ENCODE results near the gene EML4.

EML4 gene

DNA sequence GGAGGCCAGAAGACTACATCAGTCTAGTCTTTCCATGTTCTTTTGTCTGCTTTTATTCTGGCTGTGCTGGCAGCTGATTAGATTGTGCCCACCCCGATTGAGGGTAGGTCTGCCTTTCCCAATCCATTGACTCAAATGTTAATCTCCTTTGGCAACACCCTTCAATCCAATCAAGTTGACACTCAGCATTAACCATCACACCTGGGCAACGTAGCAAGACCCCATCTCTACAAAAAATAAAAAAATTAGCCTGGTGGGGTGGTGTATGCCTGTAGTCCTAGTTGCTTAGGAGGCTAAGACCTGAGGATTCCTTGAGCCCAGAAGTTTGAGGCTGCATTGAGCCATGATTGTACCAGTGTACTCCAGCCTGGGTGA is 33.5 kb downstream of the EML4 start:
- Mint-ChIP-seq H3K4me3 (no peak overlapping the region), H3K36me3 (peaks cover 22% of the 10 kb centered on the region), H3K27me3 (no peaks in the 10 kb centered on the region), H3K27ac (no peak overlapping the region), H3K4me1 (peaks cover 41% of the 10 kb centered on the region), H3K9me3 (no peaks in the 10 kb centered on the region)
- no peak for ATAC-seq (ENCODE audit: low read depth)
- DNase-seq (ENCODE audit: low spot score in 2 of 2) = no peak

DNA sequence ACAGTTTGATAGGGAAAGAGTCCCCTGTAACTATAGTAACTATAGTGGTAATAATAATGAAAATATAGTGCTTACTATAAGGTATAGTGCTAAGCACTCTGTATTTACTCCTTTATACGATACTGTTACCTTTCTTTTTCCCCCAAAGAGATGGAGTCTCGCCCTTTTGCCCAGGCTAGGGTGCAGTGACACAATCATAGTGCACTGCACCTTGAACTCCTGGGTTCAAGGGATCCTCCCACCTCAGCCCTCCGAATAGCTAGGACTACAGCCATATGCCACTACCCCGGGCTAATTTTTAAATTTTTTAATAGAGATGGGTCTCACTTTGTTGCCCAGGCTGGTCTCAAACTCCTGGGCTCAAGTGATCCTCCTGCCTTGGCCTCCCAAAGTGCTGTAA is 34.6 kb downstream of the EML4 start:
- peaks cover 17% of the 10 kb centered on the region for H3K36me3 Mint-ChIP-seq
- no peak overlapping the region for H3K4me3 Mint-ChIP-seq

DNA sequence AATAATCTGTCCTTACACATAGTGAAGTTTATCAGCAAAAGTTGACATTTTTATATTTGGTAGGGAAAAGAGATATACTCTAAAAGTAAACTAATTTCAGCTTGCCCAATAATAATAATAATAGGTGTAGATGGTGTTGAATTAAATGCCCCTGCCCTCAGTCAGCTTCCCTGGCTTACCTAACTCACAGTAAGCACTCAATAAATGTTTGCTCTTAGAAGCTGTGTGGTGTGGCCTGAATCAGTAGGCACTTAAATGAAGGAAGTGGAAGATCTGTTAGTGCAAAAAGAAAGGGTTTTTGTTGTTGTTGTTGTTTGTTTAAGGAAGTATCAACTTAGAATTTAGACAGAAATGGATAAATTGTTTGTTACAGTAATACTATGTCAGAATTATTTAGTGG is 36.2 kb downstream of the EML4 start:
- H3K36me3 Mint-ChIP-seq = peaks cover 14% of the 10 kb centered on the region
- no peaks in the 10 kb centered on the region for H3K27me3 Mint-ChIP-seq
- H3K4me3 Mint-ChIP-seq = no peak overlapping the region
- peaks cover 27% of the 10 kb centered on the region for H3K4me1 Mint-ChIP-seq
- no peak for ATAC-seq (ENCODE audit: low read depth)
- no peak for DNase-seq (ENCODE audit: low spot score in 2 of 2)
- no peaks in the 10 kb centered on the region for H3K9me3 Mint-ChIP-seq
- H3K27ac Mint-ChIP-seq = peak overlapping the region; percentile 74

More for the DNA sequence above, 34.6 kb downstream of the EML4 start:
- ATAC-seq (ENCODE audit: low read depth) (no peak), DNase-seq (ENCODE audit: low spot score in 2 of 2) (no peak)
- peaks cover 32% of the 10 kb centered on the region for H3K4me1 Mint-ChIP-seq
- no peaks in the 10 kb centered on the region for H3K9me3 Mint-ChIP-seq
- H3K27ac Mint-ChIP-seq = no peak overlapping the region
- H3K27me3 Mint-ChIP-seq = no peaks in the 10 kb centered on the region

DNA sequence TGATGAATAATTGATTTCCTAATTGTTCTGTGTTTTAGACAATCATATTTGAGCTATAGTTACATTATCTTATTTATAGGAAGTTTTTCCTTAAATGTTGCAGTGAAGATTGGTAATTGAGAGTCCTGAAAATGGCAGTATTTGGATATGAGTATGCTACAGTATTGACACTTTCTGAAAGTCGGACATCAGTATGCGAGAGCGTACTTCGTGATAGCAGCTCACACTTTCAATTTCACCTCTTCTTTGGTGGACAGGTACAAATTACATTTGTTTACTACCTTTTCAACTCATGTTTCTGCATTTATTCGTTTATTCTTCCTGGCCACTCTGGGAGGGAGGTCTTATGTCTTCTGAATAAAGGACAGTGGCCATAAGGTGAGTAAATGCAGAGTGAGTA is 38.7 kb downstream of the EML4 start:
- peaks cover 13% of the 10 kb centered on the region for H3K36me3 Mint-ChIP-seq

DNA sequence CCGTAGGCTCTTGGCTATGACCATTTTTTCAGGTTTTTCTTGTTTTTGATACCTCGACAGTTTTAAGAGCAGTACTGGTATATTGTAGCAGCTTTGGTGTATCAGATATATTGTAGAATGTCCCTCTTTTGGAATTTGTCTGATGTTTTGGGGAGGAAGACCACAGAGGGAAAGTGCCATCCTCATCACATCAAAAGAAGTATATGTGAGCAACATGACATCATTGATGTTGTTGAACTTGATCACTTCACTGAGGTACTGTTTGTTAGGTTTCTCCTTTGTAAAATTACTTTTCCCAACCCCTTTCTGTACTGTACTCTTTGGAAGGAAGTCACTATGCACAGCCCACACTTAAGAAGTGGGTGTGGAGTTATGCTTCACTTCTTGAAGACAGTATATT is 41.0 kb downstream of the EML4 start:
- Mint-ChIP-seq H3K27ac (peak overlapping the region; percentile 66), H3K9me3 (no peaks in the 10 kb centered on the region), H3K36me3 (peaks cover 13% of the 10 kb centered on the region), H3K4me1 (peaks cover 39% of the 10 kb centered on the region), H3K27me3 (no peaks in the 10 kb centered on the region), H3K4me3 (no peak overlapping the region)
- ATAC-seq (ENCODE audit: low read depth) = no peak
- no peak for DNase-seq (ENCODE audit: low spot score in 2 of 2)

More for the DNA sequence above, 38.7 kb downstream of the EML4 start:
- ATAC-seq (ENCODE audit: low read depth) (no peak), DNase-seq (ENCODE audit: low spot score in 2 of 2) (no peak)
- Mint-ChIP-seq H3K27ac (peak overlapping the region; percentile 47), H3K9me3 (no peaks in the 10 kb centered on the region), H3K4me1 (peaks cover 30% of the 10 kb centered on the region), H3K27me3 (no peaks in the 10 kb centered on the region), H3K4me3 (no peak overlapping the region)

DNA sequence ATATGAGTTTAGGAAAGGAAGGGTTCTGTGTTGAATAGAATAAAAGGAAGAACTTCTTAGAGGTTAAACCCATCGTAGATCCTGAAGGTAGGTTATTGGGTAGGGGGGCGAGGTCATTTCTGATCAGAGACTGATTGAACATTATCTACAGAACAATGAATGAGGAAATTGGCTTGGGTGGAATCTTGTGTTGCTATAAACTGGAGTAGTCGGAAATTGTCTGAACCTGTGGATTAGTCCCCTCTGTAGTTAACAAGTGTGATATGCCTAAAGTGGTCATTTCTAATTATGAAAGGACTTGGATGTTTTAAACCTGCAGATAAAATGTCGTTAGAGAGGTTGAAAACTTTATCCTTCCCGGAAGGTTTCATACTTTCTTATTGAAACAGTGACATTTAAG is 42.1 kb downstream of the EML4 start:
- Mint-ChIP-seq H3K36me3 (peaks cover 10% of the 10 kb centered on the region), H3K4me3 (no peak overlapping the region), H3K27ac (peak overlapping the region; percentile 69), H3K4me1 (peaks cover 34% of the 10 kb centered on the region), H3K27me3 (no peaks in the 10 kb centered on the region), H3K9me3 (no peaks in the 10 kb centered on the region)
- ATAC-seq (ENCODE audit: low read depth) (no peak), DNase-seq (ENCODE audit: low spot score in 2 of 2) (no peak)

DNA sequence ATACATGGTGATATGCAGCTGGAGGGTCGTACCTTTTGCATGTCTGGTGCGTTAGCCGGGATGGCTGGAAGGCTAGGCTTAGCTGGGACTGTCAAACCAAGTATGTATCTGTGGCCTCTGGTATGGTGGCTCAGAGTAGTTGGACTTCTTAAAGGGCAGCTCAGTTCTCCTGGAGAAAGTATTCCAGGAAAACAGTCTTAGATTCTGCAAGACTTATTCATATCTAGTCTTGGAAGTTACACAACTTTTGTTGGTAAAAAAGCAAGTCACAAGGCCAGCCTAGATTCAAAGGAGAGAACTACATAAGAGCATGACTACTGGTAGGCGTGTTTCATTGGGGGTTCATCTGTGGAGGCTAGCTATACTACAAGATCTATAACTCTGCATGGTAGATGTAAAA is 45.5 kb downstream of the EML4 start:
- ATAC-seq (ENCODE audit: low read depth) = no peak
- Mint-ChIP-seq H3K4me3 (no peak overlapping the region), H3K27me3 (no peaks in the 10 kb centered on the region), H3K9me3 (no peaks in the 10 kb centered on the region), H3K27ac (peak overlapping the region; percentile 55), H3K4me1 (peaks cover 44% of the 10 kb centered on the region), H3K36me3 (peaks cover 13% of the 10 kb centered on the region)
- DNase-seq (ENCODE audit: low spot score in 2 of 2) = no peak

DNA sequence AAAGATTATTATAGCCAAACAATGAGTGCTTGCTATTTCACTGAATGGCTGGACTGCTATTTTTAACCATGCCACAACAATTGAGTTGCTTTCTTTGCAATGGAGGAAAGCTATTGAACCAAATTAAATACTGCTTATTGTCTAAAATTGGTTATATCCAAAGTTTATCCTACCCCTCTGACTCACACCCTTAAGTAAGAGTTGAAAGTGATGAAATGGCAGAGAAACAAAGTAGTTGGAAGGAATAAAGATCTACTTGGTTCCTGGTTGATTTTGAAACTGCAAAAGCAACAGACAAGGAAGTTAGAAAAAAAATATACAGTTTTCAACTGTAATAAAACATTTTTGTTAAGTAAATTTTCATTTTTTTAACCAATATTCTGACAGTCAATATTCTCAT is 47.5 kb downstream of the EML4 start:
- no peak overlapping the region for H3K4me3 Mint-ChIP-seq
- DNase-seq (ENCODE audit: low spot score in 2 of 2) (no peak), ATAC-seq (ENCODE audit: low read depth) (no peak)
- H3K27ac Mint-ChIP-seq = peak overlapping the region; percentile 24
- H3K27me3 Mint-ChIP-seq = no peaks in the 10 kb centered on the region
- peaks cover 39% of the 10 kb centered on the region for H3K4me1 Mint-ChIP-seq
- H3K9me3 Mint-ChIP-seq = no peaks in the 10 kb centered on the region
- peaks cover 15% of the 10 kb centered on the region for H3K36me3 Mint-ChIP-seq

DNA sequence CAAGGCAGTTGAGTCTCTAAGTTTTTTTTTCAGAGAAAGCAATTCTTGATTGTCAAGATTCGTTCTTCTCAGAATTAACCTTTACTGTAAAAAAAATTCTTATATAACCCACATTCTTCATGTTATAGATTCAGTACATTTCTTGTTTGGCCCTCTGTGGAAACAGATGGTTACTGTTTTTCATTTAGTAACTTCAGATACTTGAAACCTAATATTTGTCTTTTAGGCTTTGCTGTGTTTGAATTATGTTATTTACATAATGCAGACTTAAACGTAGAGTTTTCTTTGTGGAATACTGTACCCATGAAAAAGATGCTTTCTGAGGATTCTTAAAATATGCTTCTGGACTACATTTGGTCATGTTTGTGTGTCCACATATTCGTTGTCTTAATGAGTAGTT is 48.2 kb downstream of the EML4 start:
- H3K27ac Mint-ChIP-seq = peak overlapping the region; percentile 78

DNA sequence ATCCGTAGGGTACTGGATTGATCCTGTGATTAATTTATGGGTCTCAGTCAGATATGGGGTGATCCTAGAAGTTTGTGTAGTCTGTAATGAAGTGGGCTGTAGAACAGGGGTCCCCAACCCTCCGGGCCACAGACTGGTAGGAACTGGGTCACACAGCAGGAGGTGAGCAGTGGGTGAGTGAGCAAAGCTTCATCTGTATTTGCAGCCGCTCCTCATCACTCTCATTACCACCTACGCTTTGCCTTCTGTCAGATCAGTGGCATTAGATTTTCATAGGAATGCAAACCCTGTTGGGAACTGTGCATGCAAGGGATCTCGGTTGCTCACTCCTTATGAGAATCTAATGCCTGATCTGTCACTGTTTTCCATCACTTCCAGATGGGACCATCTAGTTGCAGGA is 48.8 kb downstream of the EML4 start:
- Mint-ChIP-seq H3K27ac (peak overlapping the region; percentile 78), H3K9me3 (no peaks in the 10 kb centered on the region), H3K4me3 (no peak overlapping the region), H3K27me3 (no peaks in the 10 kb centered on the region), H3K36me3 (peaks cover 16% of the 10 kb centered on the region), H3K4me1 (peaks cover 37% of the 10 kb centered on the region)
- no peak for ATAC-seq (ENCODE audit: low read depth)
- no peak for DNase-seq (ENCODE audit: low spot score in 2 of 2)

More for the DNA sequence above, 48.2 kb downstream of the EML4 start:
- DNase-seq (ENCODE audit: low spot score in 2 of 2) (no peak), ATAC-seq (ENCODE audit: low read depth) (no peak)
- H3K4me1 Mint-ChIP-seq = peaks cover 38% of the 10 kb centered on the region
- peaks cover 15% of the 10 kb centered on the region for H3K36me3 Mint-ChIP-seq
- no peaks in the 10 kb centered on the region for H3K9me3 Mint-ChIP-seq
- H3K4me3 Mint-ChIP-seq = no peak overlapping the region
- H3K27me3 Mint-ChIP-seq = no peaks in the 10 kb centered on the region

DNA sequence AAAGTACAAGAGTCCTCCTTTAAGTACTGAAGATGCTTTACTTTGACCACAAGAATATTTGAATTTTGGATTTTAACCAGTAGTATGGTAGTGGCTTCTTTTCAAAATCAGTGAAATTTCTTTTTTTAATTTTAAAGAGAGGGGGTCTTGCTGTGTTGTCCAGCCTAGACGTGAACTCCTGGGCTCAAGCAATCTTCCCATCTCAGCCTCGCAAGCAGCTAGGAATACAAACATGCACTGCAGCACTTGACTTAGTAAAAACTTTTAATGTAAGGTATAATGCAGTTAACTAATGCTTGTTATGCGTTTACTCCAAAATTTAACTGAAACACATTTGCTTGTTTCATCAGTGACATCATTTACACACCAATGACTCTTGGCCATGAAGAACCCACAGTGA is 49.6 kb downstream of the EML4 start:
- H3K27ac Mint-ChIP-seq = no peak overlapping the region
- DNase-seq (ENCODE audit: low spot score in 2 of 2) (no peak), ATAC-seq (ENCODE audit: low read depth) (no peak)
- H3K27me3 Mint-ChIP-seq = no peaks in the 10 kb centered on the region
- H3K36me3 Mint-ChIP-seq = peaks cover 18% of the 10 kb centered on the region
- peaks cover 40% of the 10 kb centered on the region for H3K4me1 Mint-ChIP-seq
- no peak overlapping the region for H3K4me3 Mint-ChIP-seq
- no peaks in the 10 kb centered on the region for H3K9me3 Mint-ChIP-seq

DNA sequence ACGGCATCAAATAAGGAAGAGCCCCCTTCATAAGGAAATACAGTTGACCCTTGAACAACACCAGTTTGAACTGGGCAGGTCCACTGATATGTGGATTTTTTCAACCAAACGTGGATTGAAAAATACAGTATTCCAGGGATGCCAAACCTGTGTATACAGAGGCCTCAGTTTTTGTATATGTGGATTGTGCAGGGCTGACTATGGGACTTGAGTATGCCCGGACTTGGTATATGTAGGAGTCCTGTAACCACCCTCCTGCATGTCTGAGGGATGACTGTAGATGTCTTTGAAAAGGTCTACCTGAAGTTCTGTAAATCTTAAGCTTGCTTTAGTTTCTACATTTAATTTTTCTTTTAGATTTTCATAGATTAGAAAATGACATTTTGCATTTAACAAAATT is 50.0 kb downstream of the EML4 start:
- Mint-ChIP-seq H3K9me3 (no peaks in the 10 kb centered on the region), H3K27me3 (no peaks in the 10 kb centered on the region), H3K4me1 (peaks cover 43% of the 10 kb centered on the region), H3K36me3 (peaks cover 19% of the 10 kb centered on the region), H3K27ac (no peak overlapping the region), H3K4me3 (no peak overlapping the region)
- ATAC-seq (ENCODE audit: low read depth) (no peak), DNase-seq (ENCODE audit: low spot score in 2 of 2) (no peak)

DNA sequence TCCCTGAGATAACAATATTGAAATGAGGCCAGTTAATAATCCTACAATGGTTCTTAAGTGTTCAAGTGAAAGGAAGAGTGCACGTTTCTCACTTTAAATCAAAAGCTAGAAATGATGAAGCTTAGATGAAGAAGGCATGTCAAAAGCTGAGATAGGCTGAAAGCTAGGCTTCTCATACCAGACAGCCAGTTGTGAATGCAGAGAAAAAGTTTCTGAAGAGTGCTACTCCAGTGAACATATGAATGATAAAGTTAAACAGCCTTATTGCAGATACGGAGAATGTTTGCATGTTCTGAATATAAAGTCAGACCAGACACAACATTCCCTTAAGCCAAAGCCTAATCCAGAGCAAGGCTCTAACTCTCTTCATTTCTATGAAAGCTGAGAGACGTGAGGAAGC is 51.4 kb downstream of the EML4 start:
- Mint-ChIP-seq H3K27ac (peak overlapping the region; percentile 91), H3K4me3 (peak overlapping the region; percentile 21), H3K27me3 (no peaks in the 10 kb centered on the region), H3K9me3 (no peaks in the 10 kb centered on the region), H3K36me3 (peaks cover 25% of the 10 kb centered on the region), H3K4me1 (peaks cover 44% of the 10 kb centered on the region)
- ATAC-seq (ENCODE audit: low read depth) (no peak), DNase-seq (ENCODE audit: low spot score in 2 of 2) (no peak)

DNA sequence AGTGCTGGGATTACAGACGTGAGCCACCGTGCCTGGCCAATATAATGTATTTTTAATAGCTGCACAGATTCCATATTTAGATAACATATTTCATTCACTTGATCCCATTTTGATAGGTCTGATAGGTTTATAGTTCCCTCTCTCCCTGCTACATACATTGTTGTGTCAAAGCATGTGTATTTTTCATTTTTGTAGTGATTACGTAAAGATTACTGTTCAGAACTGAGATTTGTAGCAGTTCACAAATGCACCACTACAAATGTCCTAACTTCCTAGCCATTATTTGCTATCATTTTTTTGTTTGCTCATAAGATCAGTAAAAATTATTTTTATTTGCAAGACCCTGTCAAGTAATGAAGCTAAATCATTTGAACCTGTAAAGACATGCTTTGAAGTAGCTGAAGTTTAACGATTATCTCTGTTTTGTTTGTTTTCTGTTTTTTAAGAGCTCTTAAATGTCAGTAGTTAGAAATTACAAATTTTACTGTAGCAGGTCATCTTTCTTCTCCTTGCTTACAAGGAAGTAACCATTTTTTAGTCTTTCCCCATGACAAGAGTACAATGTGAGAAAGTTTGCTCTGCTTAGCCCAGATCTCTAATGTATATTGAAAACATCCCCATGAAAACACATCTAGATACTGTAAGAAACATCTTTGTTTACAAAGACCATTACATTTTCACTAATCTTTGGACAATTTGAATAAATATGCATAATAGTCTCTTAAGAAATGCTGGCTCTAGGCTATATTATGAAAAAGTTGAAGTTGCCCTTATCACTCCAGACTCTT is 54.1 kb downstream of the EML4 start:
- Mint-ChIP-seq H3K9me3 (no peaks in the 10 kb centered on the region), H3K27me3 (no peaks in the 10 kb centered on the region), H3K27ac (peak overlapping the region; percentile 63), H3K4me1 (peaks cover 40% of the 10 kb centered on the region), H3K4me3 (no peak overlapping the region), H3K36me3 (peaks cover 25% of the 10 kb centered on the region)
- no peak for DNase-seq (ENCODE audit: low spot score in 2 of 2)
- no peak for ATAC-seq (ENCODE audit: low read depth)

DNA sequence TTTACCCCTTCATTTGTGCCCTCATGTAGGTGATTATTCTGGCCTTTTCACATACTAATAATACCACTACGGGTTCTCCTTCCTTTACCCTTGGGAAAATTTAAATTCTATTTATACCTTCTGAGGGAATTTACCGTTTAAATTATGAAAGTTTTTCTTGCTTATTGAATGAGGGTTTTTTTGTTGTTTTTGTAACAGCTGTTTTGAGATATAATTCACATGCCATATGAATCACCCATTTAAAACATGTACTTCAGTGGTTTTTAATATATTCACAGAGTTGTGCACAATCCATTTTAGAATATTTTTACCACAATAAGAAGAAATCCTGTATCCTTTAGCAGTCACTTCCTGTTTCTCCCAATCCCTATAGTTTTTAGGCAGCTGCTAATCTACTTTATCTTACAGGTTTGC is 54.7 kb downstream of the EML4 start:
- H3K27ac Mint-ChIP-seq = peak overlapping the region; percentile 63
- peaks cover 22% of the 10 kb centered on the region for H3K36me3 Mint-ChIP-seq
- H3K27me3 Mint-ChIP-seq = no peaks in the 10 kb centered on the region
- no peak for ATAC-seq (ENCODE audit: low read depth)
- no peak overlapping the region for H3K4me3 Mint-ChIP-seq
- no peak for DNase-seq (ENCODE audit: low spot score in 2 of 2)
- H3K9me3 Mint-ChIP-seq = no peaks in the 10 kb centered on the region
- peaks cover 36% of the 10 kb centered on the region for H3K4me1 Mint-ChIP-seq
